Hepatocyte (in vitro differentiated cells): ENCODE results near the gene NAT10. TPM values are rescaled to one million over a fixed set of nuclear protein-coding genes. Genes with fewer than 3 reads are reported as not detected.

Experiments
- DNase-seq: peaks from one replicate; pipeline ENCODE4 v3.0.0-alpha.2; 2016; ENCODE audit warnings: low spot score
- H2AFZ ChIP-seq: fragments of 200-600 bp; sonication (generic); 2 replicates; pipeline ENCODE4 v1.6.0; 2016; ENCODE audit warnings: antibody characterized with exemption, mild to moderate bottlenecking
- H3K27ac ChIP-seq: fragments of 200-600 bp; sonication (generic); 2 replicates; pipeline ENCODE4 v1.5.1; 2016; ENCODE audit warnings: mild to moderate bottlenecking
- H3K27me3 ChIP-seq: fragments of 200-600 bp; sonication (generic); 2 replicates; pipeline ENCODE4 v1.6.1; 2016
- H3K36me3 ChIP-seq: fragments of 200-600 bp; sonication (generic); replicated peaks from 2 replicates; pipeline ENCODE4 v1.5.1; 2016; ENCODE audit warnings: low read depth; ENCODE audit not compliant: insufficient read depth
- H3K4me1 ChIP-seq: fragments of 200-600 bp; sonication (generic); 2 replicates; pipeline ENCODE4 v1.5.1; 2016; ENCODE audit warnings: mild to moderate bottlenecking, moderate library complexity; ENCODE audit not compliant: insufficient read depth
- H3K4me2 ChIP-seq: fragments of 200-600 bp; sonication (generic); 2 replicates; pipeline ENCODE4 v1.6.0; 2016
- H3K4me3 ChIP-seq: fragments of 200-600 bp; sonication (generic); 2 replicates; pipeline ENCODE4 v1.5.1; 2016; ENCODE audit warnings: mild to moderate bottlenecking
- H3K79me2 ChIP-seq: fragments of 200-600 bp; sonication (generic); 2 replicates; pipeline ENCODE4 v1.6.0; 2017; ENCODE audit warnings: mild to moderate bottlenecking
- H3K9me2 ChIP-seq: fragments of 200-600 bp; sonication (generic); replicated peaks from 2 replicates; pipeline ENCODE4 v1.6.0; 2017; ENCODE audit warnings: mild to moderate bottlenecking; ENCODE audit not compliant: insufficient read depth
- H3K9me3 ChIP-seq: fragments of 200-600 bp; sonication (generic); 2 replicates; pipeline ENCODE4 v1.5.1; 2016; ENCODE audit warnings: low read depth, mild to moderate bottlenecking
- H4K20me1 ChIP-seq: fragments of 200-600 bp; sonication (generic); 2 replicates; pipeline ENCODE4 v1.6.0; 2016; ENCODE audit warnings: mild to moderate bottlenecking; ENCODE audit not compliant: insufficient read depth, poor library complexity, severe bottlenecking
- CTCF ChIP-seq: fragments of 200-600 bp; sonication (generic); IDR thresholded peaks from 2 replicates; pipeline ENCODE4 v1.5.1; 2016; ENCODE audit warnings: antibody characterized with exemption, mild to moderate bottlenecking; ENCODE audit not compliant: poor library complexity
- EZH2 ChIP-seq: fragments of 200-600 bp; sonication (generic); IDR thresholded peaks from 2 replicates; pipeline ENCODE4 v1.6.1; 2016; ENCODE audit warnings: antibody characterized with exemption, mild to moderate bottlenecking, borderline replicate concordance
- EZH2phosphoT487 ChIP-seq: fragments of 200-600 bp; sonication (generic); IDR thresholded peaks from one replicate; pipeline ENCODE4 v1.6.1; 2018; ENCODE audit warnings: antibody characterized with exemption, mild to moderate bottlenecking, low read depth, moderate library complexity; ENCODE audit not compliant: unreplicated experiment, severe bottlenecking
- WGBS: methylation state at CpG from one replicate; pipeline ENCODE4 v1.1.6; 2016; ENCODE audit warnings: low lambda C conversion rate; ENCODE audit errors: missing lambda C conversion rate; 5-methylcytosine and 5-hydroxymethylcytosine counted together
- polyA plus RNA-seq: library from polyadenylated mRNA; unstranded; fragments of >200 nt; fragmentation: Nextera tagmentation; extraction: Ambion mirVana; gene quantifications from 2 replicates; pipeline ENCODE4 v1.2.1, GENCODE V29; 2016
- total RNA-seq: library from RNA; depleted of rRNA; stranded (reverse); fragments of >200 nt; gene quantifications from 2 replicates; pipeline ENCODE4 v1.2.3, GENCODE V29; 2014

The NAT10 gene
- total and polyA plus RNA-seq, 2 experiments from 2014 or later, result 18.3 to 20.5 TPM

DNA sequence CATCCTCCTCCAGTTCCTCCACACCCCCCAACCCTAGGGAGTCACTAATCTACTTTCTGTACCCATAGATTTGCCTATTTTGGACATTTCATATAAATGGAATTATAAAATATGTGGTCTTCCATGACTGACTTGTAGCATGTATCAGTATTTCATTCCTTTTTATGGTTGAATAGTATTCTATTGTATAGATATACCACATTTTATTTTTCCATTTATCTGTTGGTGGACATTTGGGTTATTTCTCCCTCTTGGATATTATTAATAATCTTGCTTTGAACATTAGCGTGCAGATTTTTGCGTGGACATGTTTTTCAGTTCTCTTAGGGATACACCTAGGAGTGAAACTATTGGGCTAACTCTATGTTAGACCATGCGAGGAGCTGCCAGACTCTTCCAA, 23.4 kb downstream of the NAT10 start:
- no peak overlapping the region for H3K4me3 ChIP-seq
- no peak overlapping the region for H3K4me2 ChIP-seq
- DNase-seq, result no peak
- H3K4me1 ChIP-seq, result peaks cover 3% of the 10 kb centered on the region
- no peak for TF ChIP-seq CTCF
- no peaks in the 10 kb centered on the region for H3K27me3 ChIP-seq
- no peaks in the 10 kb centered on the region for H3K9me2 ChIP-seq
- H4K20me1 ChIP-seq, result no peaks in the 10 kb centered on the region
- H3K27ac ChIP-seq, result no peak overlapping the region
- WGBS, result 97% methylated on average over 3 of the region's 3 CpGs
- H3K36me3 ChIP-seq, result peaks cover 6% of the 10 kb centered on the region
- no peaks in the 10 kb centered on the region for H3K79me2 ChIP-seq
- H2AFZ ChIP-seq, result no peak overlapping the region
- no peaks in the 10 kb centered on the region for H3K9me3 ChIP-seq

GRCh38 chr11:34132261-34132965, 27.0 kb downstream of the NAT10 start:
- WGBS, result 90% methylated on average over 4 of the region's 4 CpGs
- no peaks in the 10 kb centered on the region for H3K9me3 ChIP-seq
- H3K4me2 ChIP-seq, result no peak overlapping the region
- no peaks in the 10 kb centered on the region for H4K20me1 ChIP-seq
- H3K27me3 ChIP-seq, result no peaks in the 10 kb centered on the region
- no peak overlapping the region for H2AFZ ChIP-seq
- peaks cover 6% of the 10 kb centered on the region for H3K36me3 ChIP-seq
- no peaks in the 10 kb centered on the region for H3K9me2 ChIP-seq
- no peaks in the 10 kb centered on the region for H3K4me1 ChIP-seq
- H3K4me3 ChIP-seq, result no peak overlapping the region
- no peak overlapping the region for H3K27ac ChIP-seq
- H3K79me2 ChIP-seq, result no peaks in the 10 kb centered on the region
- no peak for DNase-seq
- TF ChIP-seq EZH2phosphoT487 (no peak), EZH2 (no peak), CTCF (no peak)

DNA sequence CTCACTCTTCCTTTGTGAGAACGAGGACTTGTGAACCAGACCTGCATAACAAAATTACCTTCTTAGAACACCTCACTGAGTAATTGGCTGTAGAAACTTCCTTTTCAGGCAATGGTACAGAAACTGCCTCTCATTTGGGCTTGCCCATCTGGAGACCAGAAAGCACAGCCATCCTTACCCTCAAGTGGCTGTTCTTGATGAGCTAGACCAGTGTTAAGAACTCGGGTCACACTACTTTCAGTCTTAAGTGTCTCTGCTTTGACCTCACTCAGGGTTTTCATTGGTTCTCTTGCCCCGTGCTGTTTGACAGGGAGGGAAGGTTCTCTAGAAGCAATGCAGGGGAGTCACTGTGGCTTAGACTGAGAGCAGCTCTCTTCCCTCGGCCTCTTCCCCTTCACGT, 29.3 kb downstream of the NAT10 start:
- DNase-seq, result no peak
- Histone ChIP-seq H3K27ac (no peak overlapping the region), H3K79me2 (no peaks in the 10 kb centered on the region), H3K36me3 (no peaks in the 10 kb centered on the region), H4K20me1 (no peaks in the 10 kb centered on the region), H3K4me3 (no peak overlapping the region), H3K27me3 (no peaks in the 10 kb centered on the region), H3K4me1 (no peaks in the 10 kb centered on the region), H3K9me2 (no peaks in the 10 kb centered on the region), H2AFZ (no peak overlapping the region), H3K9me3 (no peaks in the 10 kb centered on the region), H3K4me2 (no peak overlapping the region)
- WGBS, result 96% methylated on average over 5 of the region's 5 CpGs
- TF ChIP-seq EZH2 (no peak), EZH2phosphoT487 (no peak), CTCF (no peak)

- 100% methylated on average over 3 of the region's 3 CpGs for WGBS
- Histone ChIP-seq H3K27ac (no peak overlapping the region), H3K9me2 (no peaks in the 10 kb centered on the region), H3K4me1 (no peaks in the 10 kb centered on the region), H3K4me3 (no peak overlapping the region), H3K27me3 (no peaks in the 10 kb centered on the region), H3K9me3 (no peaks in the 10 kb centered on the region), H3K36me3 (no peaks in the 10 kb centered on the region), H2AFZ (no peak overlapping the region), H3K79me2 (no peaks in the 10 kb centered on the region), H4K20me1 (no peaks in the 10 kb centered on the region), H3K4me2 (no peak overlapping the region)
- DNase-seq, result no peak
- TF ChIP-seq EZH2phosphoT487 (no peak), EZH2 (no peak), CTCF (no peak)
Measured at GRCh38 chr11:34135439-34135838, 30.0 kb downstream of the NAT10 start.
